Smooth muscle cell (in vitro differentiated cells): Measurements from ENCODE around the gene LRRC8B. TPM values are rescaled to one million over a fixed set of nuclear protein-coding genes. Genes with fewer than 3 reads are reported as not detected.

ENCODE experiments used
- DNase-seq: peaks from one replicate; lab custom pipeline; 2025; ENCODE audit not compliant: unreplicated experiment; lab: John Stamatoyannopoulos, UW
- H2AFZ ChIP-seq: fragments of 200-600 bp; sonication (generic); 2 replicates; pipeline ENCODE4 v1.6.0; 2016; ENCODE audit warnings: antibody characterized with exemption, low read depth, mild to moderate bottlenecking
- H3F3A ChIP-seq: fragments of 200-600 bp; sonication (generic); 2 replicates; pipeline ENCODE4 v1.6.0; 2017; ENCODE audit warnings: antibody characterized with exemption, low read depth
- H3K27ac ChIP-seq: fragments of 200-600 bp; sonication (generic); 2 replicates; pipeline ENCODE4 v1.5.1; 2016; ENCODE audit warnings: low read depth, mild to moderate bottlenecking
- H3K27me3 ChIP-seq: fragments of 200-600 bp; sonication (generic); 2 replicates; pipeline ENCODE4 v1.6.1; 2016; ENCODE audit warnings: low read depth, mild to moderate bottlenecking
- H3K36me3 ChIP-seq: fragments of 200-600 bp; sonication (generic); 2 replicates; pipeline ENCODE4 v1.5.1; 2016; ENCODE audit warnings: low read depth
- H3K4me1 ChIP-seq: fragments of 200-600 bp; sonication (generic); 2 replicates; pipeline ENCODE4 v1.5.1; 2016; ENCODE audit warnings: low read depth
- H3K4me2 ChIP-seq: fragments of 200-600 bp; sonication (generic); 2 replicates; pipeline ENCODE4 v1.6.0; 2016; ENCODE audit warnings: mild to moderate bottlenecking
- H3K4me3 ChIP-seq: fragments of 200-600 bp; sonication (generic); 2 replicates; pipeline ENCODE4 v1.5.1; 2016; ENCODE audit warnings: mild to moderate bottlenecking
- H3K79me2 ChIP-seq: fragments of 200-600 bp; sonication (generic); 2 replicates; pipeline ENCODE4 v1.6.0; 2016; ENCODE audit warnings: low read depth, mild to moderate bottlenecking
- H3K9ac ChIP-seq: fragments of 200-600 bp; sonication (generic); 2 replicates; pipeline ENCODE4 v1.6.0; 2016; ENCODE audit warnings: low read depth
- H3K9me3 ChIP-seq: fragments of 200-600 bp; sonication (generic); replicated peaks from 2 replicates; pipeline ENCODE4 v1.5.1; 2016; ENCODE audit warnings: low read depth
- H4K20me1 ChIP-seq: fragments of 200-600 bp; sonication (generic); 2 replicates; pipeline ENCODE4 v1.6.0; 2016; ENCODE audit warnings: low read depth
- WGBS: methylation state at CpG from one replicate; pipeline ENCODE4 v1.1.7; 2016; ENCODE audit warnings: low lambda C conversion rate; 5-methylcytosine and 5-hydroxymethylcytosine counted together
- polyA plus RNA-seq: library from polyadenylated mRNA; unstranded; fragments of >200 nt; fragmentation: Nextera tagmentation; extraction: Ambion mirVana; gene quantifications from 2 replicates; pipeline ENCODE4 v1.2.1, GENCODE V29; 2016
- total RNA-seq: library from RNA; depleted of rRNA; stranded (reverse); fragments of >200 nt; gene quantifications from 2 replicates; pipeline ENCODE4 v1.2.3, GENCODE V29; 2014
- TF ChIP-seq, protein P1 (sequence below): fragments of 200-600 bp; sonication (generic); IDR thresholded peaks from 2 replicates; pipeline ENCODE4 v1.5.1; 2017; ENCODE audit warnings: borderline replicate concordance, mild to moderate bottlenecking, antibody characterized with exemption; ENCODE audit not compliant: insufficient read depth, poor library complexity, severe bottlenecking

LRRC8B gene
- total and polyA plus RNA-seq, 2 experiments from 2014 or later: 1.5 to 4.6 TPM

DNA sequence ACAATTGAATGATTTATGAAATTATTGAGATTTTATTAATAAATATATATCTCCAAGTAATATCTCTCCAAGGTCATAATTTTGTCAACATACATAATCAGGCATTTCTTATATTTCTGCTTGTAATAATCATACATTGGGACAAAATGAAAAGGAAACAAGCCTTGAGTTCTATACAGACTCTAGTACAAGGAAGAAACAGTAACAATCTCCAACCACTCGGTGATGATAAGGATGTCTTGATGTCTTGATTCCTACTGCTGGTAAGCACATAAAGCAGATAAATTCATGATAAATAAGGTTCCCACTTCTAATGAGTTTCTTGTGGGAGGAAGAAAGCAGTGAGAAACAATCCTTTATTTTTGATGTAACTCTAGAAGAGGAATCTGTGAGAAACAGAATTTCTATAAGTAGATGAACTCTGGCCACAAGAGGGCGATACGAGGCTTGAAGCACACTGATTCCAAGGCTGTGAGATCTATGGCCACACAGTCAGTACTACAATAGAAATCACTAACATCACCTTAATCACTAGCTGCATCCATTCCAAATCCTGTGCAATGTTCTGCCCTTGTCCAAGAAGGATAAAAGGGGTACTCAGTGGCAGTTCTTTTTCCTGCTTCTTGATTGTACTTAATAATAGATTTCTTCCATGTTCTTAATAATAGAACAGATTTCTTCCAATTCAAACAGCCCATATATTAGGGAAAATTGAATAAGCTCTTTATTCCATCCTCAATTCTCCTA lies 41.4 kb upstream of the LRRC8B start:
- H3K79me2 ChIP-seq: no peaks in the 10 kb centered on the region
- H3K27ac ChIP-seq: no peak overlapping the region
- H2AFZ ChIP-seq: no peak overlapping the region
- H3K4me3 ChIP-seq: no peak overlapping the region
- no peaks in the 10 kb centered on the region for H3K36me3 ChIP-seq
- H3K4me1 ChIP-seq: no peaks in the 10 kb centered on the region
- no peaks in the 10 kb centered on the region for H3K9me3 ChIP-seq
- H4K20me1 ChIP-seq: no peaks in the 10 kb centered on the region
- H3K9ac ChIP-seq: no peak overlapping the region
- WGBS: 30% methylated on average over 3 of the region's 3 CpGs
- H3K27me3 ChIP-seq: no peaks in the 10 kb centered on the region
- no peaks in the 10 kb centered on the region for H3F3A ChIP-seq
- TF ChIP-seq, protein P1, sequence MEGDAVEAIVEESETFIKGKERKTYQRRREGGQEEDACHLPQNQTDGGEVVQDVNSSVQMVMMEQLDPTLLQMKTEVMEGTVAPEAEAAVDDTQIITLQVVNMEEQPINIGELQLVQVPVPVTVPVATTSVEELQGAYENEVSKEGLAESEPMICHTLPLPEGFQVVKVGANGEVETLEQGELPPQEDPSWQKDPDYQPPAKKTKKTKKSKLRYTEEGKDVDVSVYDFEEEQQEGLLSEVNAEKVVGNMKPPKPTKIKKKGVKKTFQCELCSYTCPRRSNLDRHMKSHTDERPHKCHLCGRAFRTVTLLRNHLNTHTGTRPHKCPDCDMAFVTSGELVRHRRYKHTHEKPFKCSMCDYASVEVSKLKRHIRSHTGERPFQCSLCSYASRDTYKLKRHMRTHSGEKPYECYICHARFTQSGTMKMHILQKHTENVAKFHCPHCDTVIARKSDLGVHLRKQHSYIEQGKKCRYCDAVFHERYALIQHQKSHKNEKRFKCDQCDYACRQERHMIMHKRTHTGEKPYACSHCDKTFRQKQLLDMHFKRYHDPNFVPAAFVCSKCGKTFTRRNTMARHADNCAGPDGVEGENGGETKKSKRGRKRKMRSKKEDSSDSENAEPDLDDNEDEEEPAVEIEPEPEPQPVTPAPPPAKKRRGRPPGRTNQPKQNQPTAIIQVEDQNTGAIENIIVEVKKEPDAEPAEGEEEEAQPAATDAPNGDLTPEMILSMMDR: peak; percentile 75
- no peak overlapping the region for H3K4me2 ChIP-seq
- no peak for DNase-seq

- Histone ChIP-seq H3K9ac (no peak overlapping the region), H3K4me1 (no peaks in the 10 kb centered on the region), H3K4me2 (no peak overlapping the region), H3F3A (no peaks in the 10 kb centered on the region), H3K27ac (no peak overlapping the region), H2AFZ (no peak overlapping the region), H3K9me3 (no peaks in the 10 kb centered on the region), H3K27me3 (no peaks in the 10 kb centered on the region), H3K4me3 (no peak overlapping the region), H4K20me1 (no peaks in the 10 kb centered on the region), H3K79me2 (no peaks in the 10 kb centered on the region), H3K36me3 (no peaks in the 10 kb centered on the region)
- TF ChIP-seq, protein P1: no peak
- 97% methylated on average over 1 of the region's 1 CpG for WGBS
- DNase-seq: no peak
Observed at GRCh38 chr1:89483757-89484077, 40.9 kb upstream of the LRRC8B start.

- Histone ChIP-seq H3K4me2 (no peak overlapping the region), H3K4me1 (no peaks in the 10 kb centered on the region), H3K79me2 (no peaks in the 10 kb centered on the region), H3K36me3 (no peaks in the 10 kb centered on the region), H3K27me3 (no peaks in the 10 kb centered on the region), H3K9me3 (no peaks in the 10 kb centered on the region), H3K9ac (no peak overlapping the region), H4K20me1 (no peaks in the 10 kb centered on the region), H3F3A (no peaks in the 10 kb centered on the region), H3K4me3 (no peak overlapping the region), H2AFZ (no peak overlapping the region), H3K27ac (no peak overlapping the region)
- WGBS: 64% methylated on average over 3 of the region's 3 CpGs
- no peak for DNase-seq
- TF ChIP-seq, protein P1: no peak
Observed at GRCh38 chr1:89484092-89485038, 40.3 kb upstream of the LRRC8B start.
